Astrocyte (in vitro differentiated cells and primary cell): ENCODE data around the gene RHO. TPM values are rescaled to one million over a fixed set of nuclear protein-coding genes. Genes with fewer than 3 reads are reported as not detected.

Source experiments
- DNase-seq: peaks from one replicate; pipeline ENCODE4 v3.0.0-alpha.2; 2010; ENCODE audit warnings: low read depth
- FAIRE-seq: peaks from 2 replicates; lab custom pipeline; 2011; peaks lifted over from hg19 to GRCh38; lab: Jason Lieb, UNC
- H2AFZ ChIP-seq: 2 replicates; pipeline ENCODE4 v1.6.0; 2012; ENCODE audit warnings: low read depth, low read length, inconsistent platforms
- H3K27ac ChIP-seq: 2 replicates; pipeline ENCODE4 v1.5.1; 2011; ENCODE audit warnings: low read depth, low read length, inconsistent platforms
- H3K27me3 ChIP-seq: 2 replicates; pipeline ENCODE4 v1.6.0; 2011; ENCODE audit warnings: low read length, inconsistent platforms; ENCODE audit not compliant: insufficient read depth
- H3K36me3 ChIP-seq: 2 replicates; pipeline ENCODE4 v1.5.1; 2011; ENCODE audit warnings: low read length, inconsistent platforms; ENCODE audit not compliant: insufficient read depth
- H3K4me1 ChIP-seq: 2 replicates; pipeline ENCODE4 v1.5.1; 2011; ENCODE audit warnings: low read length, inconsistent platforms; ENCODE audit not compliant: insufficient read depth
- H3K4me2 ChIP-seq: 2 replicates; pipeline ENCODE4 v1.6.0; 2012; ENCODE audit warnings: low read length, inconsistent platforms
- H3K4me3 ChIP-seq: 2 replicates; pipeline ENCODE4 v1.5.1; 2011; ENCODE audit warnings: low read depth, mild to moderate bottlenecking, low read length, inconsistent platforms; ENCODE audit not compliant: insufficient read depth
- H3K79me2 ChIP-seq: 2 replicates; pipeline ENCODE4 v1.6.0; 2012; ENCODE audit warnings: mild to moderate bottlenecking, low read length, inconsistent platforms; ENCODE audit not compliant: insufficient read depth
- H3K9ac ChIP-seq: 2 replicates; pipeline ENCODE4 v1.6.0; 2012; ENCODE audit warnings: mild to moderate bottlenecking, low read length, inconsistent platforms
- H3K9me3 ChIP-seq: 2 replicates; pipeline ENCODE4 v1.5.1; 2012; ENCODE audit warnings: low read depth, mild to moderate bottlenecking, low read length, inconsistent platforms; ENCODE audit not compliant: insufficient read depth
- H4K20me1 ChIP-seq: 2 replicates; pipeline ENCODE4 v1.6.0; 2012; ENCODE audit warnings: low read length, inconsistent platforms; ENCODE audit not compliant: insufficient read depth
- H3K27ac Mint-ChIP-seq: one replicate; pipeline ENCODE4 v1.8.0; 2021; ENCODE audit warnings: mild to moderate bottlenecking, mixed read lengths; ENCODE audit not compliant: unreplicated experiment
- H3K27me3 Mint-ChIP-seq: one replicate; pipeline ENCODE4 v1.8.0; 2021; ENCODE audit warnings: low read depth, mixed read lengths; ENCODE audit not compliant: unreplicated experiment
- H3K36me3 Mint-ChIP-seq: one replicate; pipeline ENCODE4 v1.8.0; 2021; ENCODE audit warnings: low read depth, mixed read lengths; ENCODE audit not compliant: unreplicated experiment
- H3K4me1 Mint-ChIP-seq: one replicate; pipeline ENCODE4 v1.8.0; 2021; ENCODE audit warnings: low read depth, mixed read lengths; ENCODE audit not compliant: unreplicated experiment
- H3K4me3 Mint-ChIP-seq: one replicate; pipeline ENCODE4 v1.8.0; 2021; ENCODE audit warnings: mild to moderate bottlenecking, moderate library complexity, mixed read lengths; ENCODE audit not compliant: unreplicated experiment
- H3K9me3 Mint-ChIP-seq: one replicate; pipeline ENCODE4 v1.8.0; 2021; ENCODE audit warnings: mild to moderate bottlenecking, mixed read lengths; ENCODE audit not compliant: unreplicated experiment
- EZH2 ChIP-seq: IDR thresholded peaks from 2 replicates; pipeline ENCODE4 v1.6.1; 2012; ENCODE audit warnings: mild to moderate bottlenecking, low read length, inconsistent platforms; ENCODE audit not compliant: insufficient read depth
- total RNA-seq: library from RNA; stranded (reverse); gene quantifications from 2 replicates; pipeline ENCODE4 v1.2.1, GENCODE V29; 2021
- TF ChIP-seq, protein P1 (sequence below): IDR thresholded peaks from 2 replicates; pipeline ENCODE4 v1.5.1; 2011; ENCODE audit warnings: low read depth, mild to moderate bottlenecking, inconsistent platforms, low read length, moderate library complexity; ENCODE audit not compliant: insufficient read depth

Gene RHO
- total RNA-seq, 1 donor from 2014 or later = not detected

DNA sequence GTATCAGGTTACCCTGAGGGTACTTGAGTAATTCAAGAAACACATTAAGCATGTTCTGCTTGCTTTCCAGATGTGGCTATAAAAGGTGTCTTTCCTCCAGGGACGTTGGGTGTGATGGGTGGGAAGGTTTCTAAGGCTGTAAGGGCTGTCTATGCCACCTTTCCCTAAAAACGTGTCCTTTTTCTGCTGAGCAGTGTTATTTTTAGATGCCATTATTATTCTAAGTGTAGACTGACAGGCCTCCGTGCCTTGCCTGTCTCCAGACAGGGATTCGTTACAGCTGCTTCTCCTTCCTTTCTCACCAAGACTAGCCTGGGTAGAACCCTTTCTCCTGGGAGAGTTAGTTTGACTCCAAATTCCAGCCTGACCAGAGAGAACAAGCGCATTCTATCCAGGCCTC is 26.8 kb upstream of the RHO start:
- H3K27ac Mint-ChIP-seq = no peak overlapping the region

DNA sequence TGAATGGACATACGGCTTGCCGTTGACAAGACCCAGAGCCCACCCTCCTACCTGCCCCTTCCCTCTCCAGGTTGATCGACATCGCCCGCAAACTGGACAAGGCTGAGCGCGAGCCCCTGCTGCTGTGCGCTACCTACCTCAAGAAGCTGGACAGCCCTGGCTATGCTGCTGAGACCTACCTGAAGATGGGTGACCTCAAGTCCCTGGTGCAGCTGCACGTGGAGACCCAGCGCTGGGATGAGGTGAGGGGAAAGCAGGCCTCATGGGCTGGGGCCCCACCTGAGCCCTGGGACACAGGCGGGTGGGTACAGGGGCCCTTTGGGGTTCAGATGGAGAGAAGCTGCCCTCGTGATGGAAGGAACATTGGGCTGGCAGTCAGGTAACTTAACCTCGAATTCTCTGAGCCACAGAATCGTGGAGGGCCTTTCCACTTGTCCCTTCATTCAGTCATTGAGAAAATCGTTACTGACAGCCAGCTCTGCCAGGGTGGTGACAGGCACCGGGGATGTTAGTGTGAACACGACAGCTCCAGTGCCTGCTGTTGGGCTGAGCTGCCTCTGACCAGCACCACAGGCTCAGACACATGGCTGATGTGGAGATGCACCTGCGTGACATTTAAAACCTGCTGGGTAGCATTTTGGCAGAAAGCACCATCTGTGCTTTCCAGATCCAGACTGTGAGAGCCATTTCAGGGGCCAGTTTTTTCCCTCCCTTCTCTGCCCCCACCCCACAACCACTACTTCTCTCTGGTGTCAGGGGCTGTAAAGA is 25.6 kb upstream of the RHO start:
- TF ChIP-seq EZH2 = no peak
- TF ChIP-seq, protein P1, sequence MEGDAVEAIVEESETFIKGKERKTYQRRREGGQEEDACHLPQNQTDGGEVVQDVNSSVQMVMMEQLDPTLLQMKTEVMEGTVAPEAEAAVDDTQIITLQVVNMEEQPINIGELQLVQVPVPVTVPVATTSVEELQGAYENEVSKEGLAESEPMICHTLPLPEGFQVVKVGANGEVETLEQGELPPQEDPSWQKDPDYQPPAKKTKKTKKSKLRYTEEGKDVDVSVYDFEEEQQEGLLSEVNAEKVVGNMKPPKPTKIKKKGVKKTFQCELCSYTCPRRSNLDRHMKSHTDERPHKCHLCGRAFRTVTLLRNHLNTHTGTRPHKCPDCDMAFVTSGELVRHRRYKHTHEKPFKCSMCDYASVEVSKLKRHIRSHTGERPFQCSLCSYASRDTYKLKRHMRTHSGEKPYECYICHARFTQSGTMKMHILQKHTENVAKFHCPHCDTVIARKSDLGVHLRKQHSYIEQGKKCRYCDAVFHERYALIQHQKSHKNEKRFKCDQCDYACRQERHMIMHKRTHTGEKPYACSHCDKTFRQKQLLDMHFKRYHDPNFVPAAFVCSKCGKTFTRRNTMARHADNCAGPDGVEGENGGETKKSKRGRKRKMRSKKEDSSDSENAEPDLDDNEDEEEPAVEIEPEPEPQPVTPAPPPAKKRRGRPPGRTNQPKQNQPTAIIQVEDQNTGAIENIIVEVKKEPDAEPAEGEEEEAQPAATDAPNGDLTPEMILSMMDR = no peak
- Mint-ChIP-seq H3K27me3 (no peaks in the 10 kb centered on the region), H3K36me3 (peaks cover 28% of the 10 kb centered on the region), H3K9me3 (no peaks in the 10 kb centered on the region), H3K27ac (no peak overlapping the region), H3K4me1 (peaks cover 14% of the 10 kb centered on the region), H3K4me3 (no peak overlapping the region)
- peaks cover 3% of the 10 kb centered on the region for H3K4me1 ChIP-seq
- no peak overlapping the region for H3K4me3 ChIP-seq
- no peaks in the 10 kb centered on the region for H3K79me2 ChIP-seq
- H3K27me3 ChIP-seq = no peaks in the 10 kb centered on the region
- H3K36me3 ChIP-seq = peaks cover 4% of the 10 kb centered on the region
- H3K27ac ChIP-seq = no peak overlapping the region
- H3K4me2 ChIP-seq = no peak overlapping the region
- H3K9me3 ChIP-seq = no peaks in the 10 kb centered on the region
- no peak overlapping the region for H3K9ac ChIP-seq
- no peaks in the 10 kb centered on the region for H4K20me1 ChIP-seq
- H2AFZ ChIP-seq = no peak overlapping the region
- no peak for FAIRE-seq
- no peak for DNase-seq

More for the DNA sequence above, 26.8 kb upstream of the RHO start:
- Histone ChIP-seq H3K27ac (no peak overlapping the region), H3K36me3 (peaks cover 4% of the 10 kb centered on the region), H3K4me1 (peaks cover 3% of the 10 kb centered on the region), H3K4me3 (no peak overlapping the region), H3K9me3 (no peaks in the 10 kb centered on the region), H2AFZ (no peak overlapping the region), H3K4me2 (no peak overlapping the region), H4K20me1 (no peaks in the 10 kb centered on the region), H3K9ac (no peak overlapping the region), H3K27me3 (no peaks in the 10 kb centered on the region), H3K79me2 (no peaks in the 10 kb centered on the region)
- Mint-ChIP-seq H3K4me1 (peaks cover 20% of the 10 kb centered on the region), H3K4me3 (no peak overlapping the region), H3K9me3 (no peaks in the 10 kb centered on the region), H3K36me3 (peaks cover 28% of the 10 kb centered on the region), H3K27me3 (no peaks in the 10 kb centered on the region)
- FAIRE-seq (no peak), DNase-seq (no peak)
- TF ChIP-seq, protein P1 = no peak
- no peak for TF ChIP-seq EZH2
